IPS DF 4.7 (cell line): ENCODE data around the gene LILRA5.
"Not testable (repeated sequence)": the region's sequence is repeated elsewhere in the genome, so short reads cannot be mapped to it uniquely, and the experiment has no call there.

ENCODE experiments used
- DNase-seq: peaks from one replicate; pipeline ENCODE4 v3.0.0-alpha.2; 2013; ENCODE audit warnings: low spot score; ENCODE audit errors: extremely low read depth

LILRA5 gene

DNA sequence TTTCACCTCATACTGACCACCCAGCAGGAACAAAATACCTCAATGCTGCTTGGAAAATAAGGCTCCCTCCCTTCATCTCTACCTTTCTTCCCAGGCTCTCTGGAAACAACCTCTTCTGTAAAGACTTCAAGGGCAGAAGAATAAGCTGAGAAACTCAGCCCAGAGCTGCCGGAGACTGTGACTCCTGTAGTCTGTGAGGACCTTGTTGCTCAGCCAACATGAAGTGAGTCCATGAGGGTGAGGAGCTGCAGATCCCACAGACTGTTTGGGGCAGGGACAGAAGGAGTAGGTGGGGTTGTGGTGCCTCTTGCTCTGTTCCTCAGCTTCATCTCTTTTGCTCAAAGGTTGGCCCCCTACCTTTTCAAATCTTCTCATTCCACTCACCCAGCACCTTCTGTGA lies 7.8 kb downstream of the LILRA5 start:
- no peak for DNase-seq

DNA sequence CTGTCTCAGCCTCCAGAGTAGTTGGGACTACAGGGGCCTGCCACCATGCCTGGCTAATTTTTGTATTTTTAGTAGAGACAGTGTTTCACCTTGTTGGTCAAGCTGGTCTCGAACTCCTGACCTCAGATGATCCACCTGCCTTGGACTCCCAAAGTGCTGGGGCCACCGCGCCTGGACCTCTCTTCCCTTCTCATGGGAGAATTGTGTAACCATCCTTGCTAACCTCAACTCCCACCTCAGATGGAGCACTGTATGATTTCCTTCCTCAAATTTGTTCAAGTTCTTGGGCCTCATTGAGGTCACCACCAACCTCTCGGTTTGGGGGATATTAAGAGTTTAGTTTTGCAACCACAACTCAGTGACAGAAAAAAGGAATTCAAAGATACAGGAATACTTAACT lies 10.7 kb downstream of the LILRA5 start:
- no peak for DNase-seq

DNA sequence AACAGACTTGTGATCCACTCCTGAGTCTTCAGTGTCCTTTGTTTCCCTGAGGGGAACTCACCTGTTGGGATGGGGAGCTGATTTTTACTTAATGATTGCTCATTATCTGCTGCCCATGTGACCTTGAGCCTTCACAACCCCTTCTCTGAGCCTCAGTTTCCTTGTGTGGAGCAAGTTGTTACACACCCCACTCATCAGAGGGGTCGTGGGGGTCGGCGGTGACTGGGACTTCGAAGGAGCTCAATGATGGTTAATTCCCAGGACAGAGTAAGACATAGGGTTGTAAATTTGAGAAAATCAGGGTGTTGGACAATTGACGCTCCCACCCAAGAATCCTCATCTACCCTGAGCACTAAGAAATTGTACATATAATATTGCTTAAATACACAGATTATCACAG lies 13.5 kb downstream of the LILRA5 start:
- DNase-seq: no peak

DNA sequence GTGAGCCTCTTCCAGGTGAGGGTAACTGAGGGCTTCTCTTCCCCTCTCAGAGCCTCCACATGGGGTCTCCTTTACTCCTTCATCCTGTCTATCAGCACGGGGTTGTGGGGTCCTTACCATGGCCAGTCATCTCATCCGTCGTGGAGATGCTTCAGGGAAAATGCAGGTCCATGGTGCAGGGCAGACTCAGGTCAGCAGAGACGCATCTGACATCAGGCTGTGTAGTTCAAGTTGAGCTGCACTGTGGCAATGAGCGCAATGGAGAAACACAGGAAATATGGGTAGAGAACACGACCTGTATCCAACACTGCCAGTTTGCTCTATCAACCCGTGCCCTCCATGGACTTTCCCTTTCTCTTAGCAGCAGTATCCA lies 13.9 kb downstream of the LILRA5 start:
- DNase-seq: no peak

DNA sequence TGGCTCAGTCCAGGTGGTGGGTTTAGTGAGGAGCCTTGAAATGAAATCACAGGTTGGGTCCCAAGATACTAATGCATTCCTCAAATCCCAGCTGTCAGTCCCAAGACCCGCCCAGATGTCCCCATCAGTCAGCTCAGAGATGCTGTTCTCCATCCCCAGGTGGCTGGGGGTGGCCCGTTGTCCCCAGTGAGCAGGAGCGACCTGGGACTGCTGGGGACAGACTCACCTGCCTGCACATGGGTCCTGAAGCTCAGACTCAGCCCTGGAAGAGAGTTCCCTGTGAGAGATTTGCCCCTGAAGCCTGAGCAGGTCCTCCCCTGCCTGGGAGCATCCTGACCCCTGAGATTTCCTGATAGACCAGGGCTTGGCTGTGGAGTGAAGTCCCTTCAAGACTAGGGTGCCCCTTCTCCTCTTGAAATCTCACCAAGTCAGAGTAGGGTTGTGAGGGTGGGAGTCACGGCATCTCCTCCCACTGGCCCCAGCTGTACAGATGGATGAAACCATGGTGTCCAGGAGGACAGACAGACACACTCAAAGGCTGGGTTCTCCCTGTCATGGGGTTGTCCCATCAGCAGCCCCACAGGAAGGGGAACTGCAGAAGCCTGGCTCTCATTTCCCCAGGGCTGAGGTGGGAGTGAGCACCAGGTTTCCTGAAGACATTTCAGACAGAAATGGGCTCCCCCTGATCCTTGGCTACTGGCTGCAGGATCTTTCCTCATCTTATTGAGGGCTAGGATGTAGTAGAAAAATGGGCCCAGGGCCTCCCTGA lies 14.4 kb downstream of the LILRA5 start:
- no peak for DNase-seq

DNA sequence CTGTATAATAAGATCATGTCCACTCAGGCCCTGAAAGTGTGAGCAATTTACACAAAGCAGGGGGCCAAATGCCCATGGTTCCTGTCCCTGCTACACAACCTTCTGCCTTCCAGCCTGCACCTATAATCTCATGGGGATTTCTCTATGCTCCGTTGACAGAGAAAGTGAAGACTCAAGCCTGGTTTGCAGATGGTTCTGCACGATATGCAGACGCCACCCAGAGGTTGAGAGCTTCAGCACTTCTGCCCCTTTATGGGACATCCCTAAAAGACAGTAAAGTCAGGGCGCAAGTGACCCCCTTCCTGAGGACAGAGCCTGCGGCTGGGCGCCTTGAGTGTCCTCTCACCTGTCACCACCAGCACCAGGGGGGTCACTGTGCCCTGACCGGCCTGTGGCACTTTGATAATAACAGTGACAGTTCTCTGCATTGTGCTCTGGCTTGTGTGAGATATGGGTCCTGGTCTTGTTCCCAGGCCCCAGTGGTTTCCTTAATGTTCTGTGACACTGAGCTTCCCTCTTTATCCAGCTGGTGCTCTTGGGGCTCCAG lies 15.1 kb downstream of the LILRA5 start:
- no peak for DNase-seq

DNA sequence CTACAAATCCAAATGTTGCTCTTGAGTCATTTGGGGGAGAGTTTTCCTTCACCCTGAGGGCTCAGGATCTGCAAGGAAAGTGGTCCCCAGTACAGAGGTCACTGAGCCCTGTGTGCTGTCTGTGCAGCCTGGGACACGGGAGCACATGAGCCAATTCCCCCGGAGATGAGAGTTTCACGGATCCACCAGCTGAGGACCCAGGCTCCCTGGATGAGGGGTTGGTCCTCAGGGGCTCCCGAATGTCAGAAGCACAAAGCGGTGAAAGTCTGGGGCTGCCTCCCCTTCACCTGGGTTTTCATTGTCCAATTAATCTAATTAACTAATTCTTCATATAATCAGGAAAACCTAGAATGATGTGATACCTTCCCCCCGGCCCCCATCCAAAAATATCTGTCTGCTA lies 18.4 kb downstream of the LILRA5 start:
- no peak for DNase-seq

DNA sequence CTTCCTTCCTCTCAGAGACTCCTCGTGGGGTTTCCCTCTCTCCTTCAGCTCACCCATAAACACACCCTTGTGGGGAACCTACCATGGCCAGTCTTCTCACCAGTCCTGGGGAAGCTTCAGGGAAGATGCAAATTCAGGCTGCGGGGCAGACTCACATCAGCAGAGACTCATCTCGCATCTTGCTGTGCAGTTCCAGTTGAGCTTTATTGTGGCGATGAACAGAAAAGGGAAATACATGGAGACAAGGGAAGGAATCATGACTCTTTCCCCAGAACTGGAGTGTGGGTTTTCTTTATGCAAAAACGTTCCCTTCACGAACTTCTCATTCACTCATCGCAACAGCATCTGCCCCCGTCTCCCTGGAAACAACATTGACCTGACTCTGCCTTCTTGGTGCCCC lies 23.8 kb downstream of the LILRA5 start:
- not testable (repeated sequence) for DNase-seq

DNA sequence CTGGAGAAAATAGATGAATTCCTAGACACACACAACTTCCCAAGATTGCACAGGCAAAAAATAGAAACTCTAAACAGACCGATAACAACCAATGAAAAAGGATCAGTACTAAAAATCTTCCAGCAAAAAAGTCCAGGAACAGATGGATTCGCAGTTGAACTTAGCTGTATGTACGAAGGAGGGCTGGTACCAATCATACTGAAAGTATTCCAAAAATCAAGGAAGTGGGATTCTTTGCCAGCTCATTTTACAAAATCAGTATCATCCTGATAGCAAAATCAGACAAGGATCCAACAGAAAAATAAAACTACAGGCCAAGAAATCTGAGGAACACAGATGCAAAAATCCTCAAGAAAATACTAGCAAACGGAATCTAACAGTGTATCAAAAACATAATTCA lies 25.5 kb downstream of the LILRA5 start:
- DNase-seq: no peak

DNA sequence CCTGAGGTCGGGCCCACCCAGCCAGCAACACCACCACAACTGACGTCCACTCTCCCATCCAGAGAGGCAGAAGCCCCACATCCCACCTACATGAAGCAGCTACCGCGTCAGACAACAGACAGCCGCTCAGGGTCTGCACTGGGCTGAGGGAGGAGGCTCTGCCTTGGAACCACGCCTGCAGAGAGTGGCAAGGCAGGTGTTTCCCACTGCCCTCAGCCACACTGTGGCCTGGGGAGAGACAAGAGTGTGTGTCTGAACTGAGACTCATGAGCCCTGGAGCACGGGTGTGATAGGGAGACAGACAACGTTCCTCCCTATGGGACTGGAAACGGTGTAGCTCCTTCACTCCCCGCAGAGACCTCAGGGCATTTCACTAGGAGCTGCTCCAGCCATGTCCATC lies 26.7 kb downstream of the LILRA5 start:
- DNase-seq: not testable (repeated sequence)

DNA sequence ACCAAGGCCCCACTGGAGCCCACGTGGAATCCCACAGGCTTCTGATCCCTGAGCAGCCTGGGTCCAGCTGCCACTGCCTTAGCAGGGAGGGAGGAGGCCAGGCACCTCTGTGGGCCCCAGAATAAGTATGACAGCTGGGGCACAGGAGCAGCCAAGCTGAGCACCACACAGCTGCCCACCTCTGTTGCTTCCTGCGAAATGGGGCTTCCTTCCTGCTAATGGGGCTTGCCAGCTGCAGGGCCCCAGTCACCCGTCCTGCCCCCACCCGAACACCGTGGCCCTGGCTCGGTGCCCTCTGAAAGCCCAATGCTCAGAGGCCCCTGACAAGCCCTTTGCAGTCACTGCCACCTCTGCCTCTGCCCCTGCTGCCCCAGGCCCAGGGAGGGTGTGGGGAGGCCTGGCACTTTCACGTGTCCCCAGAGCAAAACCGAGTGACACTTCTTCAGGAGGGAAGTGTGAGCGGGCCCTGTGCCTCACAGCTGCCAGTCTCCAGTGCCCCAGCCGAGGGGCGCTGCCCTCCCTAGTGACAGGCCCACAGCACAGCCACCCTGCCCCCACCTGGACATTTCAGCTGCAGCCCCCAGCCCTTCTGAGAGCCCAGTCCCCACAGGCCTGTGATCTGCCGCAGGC lies 27.4 kb downstream of the LILRA5 start:
- DNase-seq: not testable (repeated sequence)

DNA sequence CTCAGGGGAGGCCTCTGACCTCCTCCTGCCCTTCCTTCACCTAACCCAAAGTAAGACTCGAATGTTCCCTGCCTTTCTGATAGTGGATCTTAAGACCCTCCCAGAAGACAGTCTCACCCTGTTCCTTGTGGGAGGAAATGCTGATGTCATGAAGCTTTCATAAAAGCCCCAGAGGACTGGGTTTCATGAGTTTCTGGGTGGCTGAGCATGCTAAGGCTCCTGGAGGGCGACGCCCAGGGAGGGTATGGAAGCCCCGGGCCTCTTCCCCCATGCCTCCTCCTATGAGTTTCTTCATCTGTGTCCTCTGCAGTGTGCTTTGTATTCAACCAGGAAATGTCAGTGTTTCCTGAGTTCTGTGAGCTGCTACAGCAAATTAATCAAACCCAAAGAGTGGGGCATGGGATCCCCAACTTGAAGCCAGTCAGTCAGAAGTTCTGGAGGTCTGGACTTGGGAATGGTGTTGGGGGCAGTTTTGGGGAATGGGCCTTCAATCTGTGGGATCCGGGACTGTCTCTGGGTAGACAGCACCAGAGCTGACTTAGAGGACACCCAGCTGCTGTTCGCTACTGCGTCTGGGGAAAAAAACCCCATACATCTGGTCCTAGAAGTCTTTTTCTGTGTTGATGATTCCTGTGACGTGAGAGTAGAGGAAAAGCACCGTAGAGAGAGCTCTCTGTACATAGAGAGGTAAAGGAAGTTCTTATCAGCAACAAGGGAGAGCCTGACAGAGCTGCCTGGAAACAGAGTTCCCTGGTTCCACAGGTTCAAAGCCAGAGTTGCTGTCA lies 30.1 kb downstream of the LILRA5 start:
- DNase-seq: no peak

DNA sequence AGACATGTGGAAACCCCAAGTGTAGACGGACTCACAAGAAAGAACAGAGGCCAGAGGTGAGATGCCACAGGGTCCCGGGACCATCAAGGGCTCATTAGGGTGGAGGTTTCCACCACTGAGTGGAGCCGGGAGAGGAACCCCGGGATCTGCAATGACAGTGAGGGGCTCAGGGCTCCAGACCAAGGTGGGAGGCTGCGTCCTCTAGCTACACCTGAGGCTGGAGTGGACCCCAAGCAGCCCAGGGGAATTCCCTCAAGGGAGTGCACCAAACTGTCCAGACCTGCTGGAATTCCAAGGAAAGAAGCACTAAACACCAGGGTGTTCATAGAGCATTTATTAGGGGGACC lies 31.3 kb downstream of the LILRA5 start:
- DNase-seq: not testable (repeated sequence)

DNA sequence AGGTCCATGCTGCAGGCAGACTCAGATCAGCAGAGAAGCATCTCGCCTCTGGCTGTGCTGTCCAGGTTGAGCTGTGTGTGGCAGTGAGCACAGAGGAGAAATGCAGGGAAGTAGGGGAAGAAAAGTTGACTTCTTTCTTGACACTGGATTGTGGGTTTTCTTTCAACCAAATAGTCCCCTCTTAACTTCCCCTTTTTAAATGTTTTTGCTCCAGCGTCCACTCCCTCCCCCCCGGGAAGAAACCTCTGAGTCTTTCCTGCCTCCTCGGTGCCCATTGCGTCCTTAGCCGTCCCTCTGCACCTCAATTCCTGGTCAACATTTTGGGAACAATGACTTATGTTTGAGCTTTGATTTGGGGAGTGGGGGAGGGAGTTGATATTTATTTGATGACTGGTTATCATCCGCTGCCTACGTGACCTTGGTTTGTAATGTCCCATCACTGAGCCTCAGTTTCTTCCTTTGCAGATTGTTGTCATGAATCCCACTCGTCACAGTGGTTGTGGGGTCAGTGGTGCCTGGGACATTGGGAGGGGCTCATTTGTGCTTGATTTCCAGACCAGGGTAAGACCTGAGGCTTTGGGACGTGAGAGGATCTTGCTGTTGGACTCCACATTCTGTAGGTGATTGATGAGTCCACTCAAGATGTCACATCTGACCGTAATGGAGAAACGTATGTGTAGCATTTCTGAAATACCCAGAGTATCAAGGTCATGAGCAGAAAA lies 31.8 kb downstream of the LILRA5 start, which contains the start of gene LILRB2:
Gene LILRB2 (minus strand): TSS at position 104 of the 722 bp plus-strand sequence. CDS start 614 bp downstream, outside the sequence.
- no peak for DNase-seq

DNA sequence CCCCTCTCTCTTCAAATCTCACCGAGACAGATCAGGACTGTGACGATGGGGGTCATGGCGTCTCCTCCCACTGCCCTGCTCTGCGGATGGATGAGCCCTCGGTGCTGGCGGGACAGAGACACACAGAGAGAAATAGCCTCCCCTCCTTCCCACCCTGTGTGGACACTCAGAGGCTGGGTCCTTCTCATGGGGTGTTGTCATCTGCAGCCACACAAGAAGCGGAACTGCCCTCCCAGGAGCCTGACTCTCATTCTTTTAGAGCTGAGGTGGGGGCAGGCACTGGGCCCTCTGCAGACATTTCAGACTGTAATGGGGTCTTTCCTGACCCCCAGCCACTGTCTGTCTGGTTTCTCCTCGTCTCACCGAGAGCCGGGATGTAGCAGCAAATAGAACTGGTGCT lies 32.5 kb downstream of the LILRA5 start:
- not testable (repeated sequence) for DNase-seq

DNA sequence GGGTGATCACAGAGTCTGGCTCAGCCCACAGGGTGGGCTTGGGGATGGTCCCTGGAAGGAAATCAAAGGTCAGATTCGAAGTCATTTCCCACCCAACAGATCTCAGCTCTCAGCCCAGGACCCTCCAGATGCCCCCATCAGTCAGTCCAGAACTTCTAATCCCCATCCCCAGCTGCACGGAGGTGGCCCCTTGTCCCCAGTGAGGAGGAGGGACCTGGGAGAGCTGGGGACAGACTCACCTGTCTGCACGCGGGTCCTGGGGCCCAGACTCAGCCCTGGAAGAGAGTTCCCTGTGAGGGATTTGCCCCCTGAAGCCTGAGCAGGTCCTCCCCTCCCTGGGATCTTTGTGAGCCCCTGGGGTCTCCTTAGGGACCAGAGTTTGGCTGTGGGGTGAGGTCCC lies 32.9 kb downstream of the LILRA5 start:
- DNase-seq: not testable (repeated sequence)

DNA sequence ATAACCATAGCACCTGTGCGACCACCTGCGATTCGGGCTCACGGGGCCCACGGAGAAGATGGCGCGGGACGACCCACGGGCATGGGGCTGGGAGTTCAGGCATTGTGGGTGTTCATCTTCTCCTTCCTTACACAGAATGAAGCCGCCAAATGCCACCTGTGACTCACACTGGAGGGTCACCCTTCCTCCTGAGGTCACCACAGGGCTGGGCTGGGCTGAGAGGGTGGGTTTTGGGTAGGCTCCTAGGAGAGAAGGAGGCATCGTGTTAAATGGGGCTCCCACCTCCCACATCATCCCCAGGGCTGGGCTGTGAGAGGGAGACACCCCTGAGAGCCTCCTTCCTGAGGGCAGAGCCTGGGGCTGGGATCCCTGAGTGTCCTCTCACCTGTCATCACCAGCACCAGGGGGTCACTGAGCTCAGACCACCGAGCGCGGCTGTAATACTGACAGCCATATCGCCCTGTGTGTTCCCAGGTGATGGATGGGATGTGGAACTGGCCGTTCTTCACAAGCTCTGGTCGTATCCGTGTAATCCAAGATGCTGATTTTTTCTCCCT lies 33.5 kb downstream of the LILRA5 start:
- no peak for DNase-seq

DNA sequence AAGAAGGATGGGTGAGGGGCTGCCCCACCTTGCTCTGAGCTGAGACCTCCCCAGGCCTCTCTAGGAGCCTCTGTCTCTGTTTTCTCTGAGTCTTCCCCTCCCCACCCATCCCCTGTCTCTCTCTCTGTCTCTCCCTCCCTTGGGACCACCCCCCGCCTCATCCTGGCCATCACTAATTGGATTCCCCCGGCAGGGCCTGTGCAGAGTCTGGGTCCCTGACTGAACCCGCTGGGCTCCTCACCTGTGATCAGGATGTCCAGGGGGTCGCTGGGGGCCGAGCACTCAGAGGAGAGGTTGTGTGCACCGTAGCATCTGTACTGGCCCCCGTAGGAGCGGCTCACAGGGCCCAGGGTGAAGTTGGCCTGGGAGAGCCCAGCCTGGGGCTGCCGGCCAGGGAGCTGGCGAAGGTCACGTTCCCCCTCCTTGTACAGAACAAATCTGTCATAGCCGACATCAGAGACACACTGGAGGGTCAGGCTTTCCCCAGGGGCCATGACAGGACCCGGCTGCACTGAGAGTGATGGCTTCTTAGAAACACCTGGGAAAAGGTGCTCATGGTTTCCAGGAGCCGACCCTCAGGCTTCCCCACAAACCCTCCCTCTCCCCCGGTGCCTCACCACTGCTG lies 34.3 kb downstream of the LILRA5 start:
- DNase-seq: not testable (repeated sequence)

DNA sequence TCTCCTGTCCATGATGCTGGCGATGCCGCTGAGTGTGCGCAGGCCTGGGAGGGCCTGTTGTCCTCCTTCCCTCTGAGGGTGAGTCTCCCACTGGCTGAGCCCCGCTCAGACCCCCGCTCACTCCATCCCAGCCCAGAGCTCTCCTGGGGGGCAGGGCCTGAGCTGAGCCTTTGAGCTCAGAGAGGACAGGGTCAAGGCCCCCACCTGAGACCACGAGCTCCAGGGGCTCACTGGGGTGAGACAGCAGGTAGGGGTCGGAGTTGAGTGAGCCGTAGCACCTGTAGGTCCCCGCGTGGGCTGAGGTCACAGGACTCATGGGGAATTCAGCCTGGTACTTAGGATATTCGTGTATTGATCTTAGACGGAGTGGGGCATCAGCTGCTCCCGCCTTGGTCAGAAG lies 34.9 kb downstream of the LILRA5 start:
- DNase-seq: not testable (repeated sequence)

DNA sequence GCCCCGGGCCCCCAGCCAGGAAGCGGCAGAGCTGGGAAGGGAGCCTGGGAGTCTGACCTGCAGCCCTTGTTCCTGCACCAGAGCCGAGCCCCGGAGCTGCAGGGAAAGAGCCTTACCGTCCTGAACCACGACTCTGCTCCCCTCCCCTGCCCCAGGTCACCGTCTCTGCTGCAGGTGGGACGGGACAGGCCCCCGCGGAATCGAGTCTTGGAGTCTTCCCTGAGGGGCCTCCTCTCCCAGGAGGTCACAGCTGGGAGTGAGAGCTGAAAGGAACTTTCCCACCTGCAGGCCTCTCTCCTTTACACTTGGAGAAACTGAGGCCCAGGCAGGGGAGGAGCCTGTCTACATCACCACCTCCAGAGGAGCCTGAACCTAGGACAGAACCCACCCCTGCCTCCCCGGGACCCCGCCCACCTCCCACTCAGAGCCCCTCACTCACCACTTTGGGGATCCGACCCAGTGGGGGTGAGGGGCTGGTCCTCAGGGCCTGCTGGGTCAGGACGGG lies 35.8 kb downstream of the LILRA5 start:
- DNase-seq: not testable (repeated sequence)
